ENCODE measurements around the gene ZNF212.

ZNF212 gene

GRCh38 chr7:149293946-149294633, 54.6 kb downstream of the ZNF212 start:
- H3K9me3 ChIP-seq (ENCODE audit: control insufficient read depth, insufficient read depth, low read depth, low read length), result no peaks in the 10 kb centered on the region
- H3K27ac ChIP-seq (ENCODE audit: extremely low read depth, low read depth, low read length), result no peak overlapping the region
- ChIA-PET POLR2A (no interaction called here), CTCF (interaction anchor here (0.7 kb wide), 1 partner anchor 187 kb away, joined by 3 read pairs; no protein-coding TSS in a partner anchor)
- no peak overlapping the region for H3K4me3 ChIP-seq (ENCODE audit: low read depth, low read length)
- H3K4me1 ChIP-seq (ENCODE audit: control insufficient read depth, insufficient read depth, low read length), result no peaks in the 10 kb centered on the region
- TF ChIP-seq ZNF677 (tag by site-specific recombination; IDR thresholded peaks at IDR 0.05), result no peak
- TF ChIP-seq ZNF596 (tag by site-specific recombination; IDR thresholded peaks at IDR 0.05), result no peak
- no peak for TF ChIP-seq ZNF354C (tag by site-specific recombination; IDR thresholded peaks at IDR 0.05; ENCODE audit: borderline replicate concordance, low read depth)
- TF ChIP-seq ZNF701 (tag by site-specific recombination; IDR thresholded peaks at IDR 0.05), result no peak
- TF ChIP-seq ZNF76 (tag by site-specific recombination; IDR thresholded peaks at IDR 0.05; ENCODE audit: borderline replicate concordance, low read depth), result no peak
- TF ChIP-seq SETDB1 (IDR thresholded peaks at IDR 0.05; ENCODE audit: insufficient read length, low read length), result no peak
- TF ChIP-seq, protein P1, sequence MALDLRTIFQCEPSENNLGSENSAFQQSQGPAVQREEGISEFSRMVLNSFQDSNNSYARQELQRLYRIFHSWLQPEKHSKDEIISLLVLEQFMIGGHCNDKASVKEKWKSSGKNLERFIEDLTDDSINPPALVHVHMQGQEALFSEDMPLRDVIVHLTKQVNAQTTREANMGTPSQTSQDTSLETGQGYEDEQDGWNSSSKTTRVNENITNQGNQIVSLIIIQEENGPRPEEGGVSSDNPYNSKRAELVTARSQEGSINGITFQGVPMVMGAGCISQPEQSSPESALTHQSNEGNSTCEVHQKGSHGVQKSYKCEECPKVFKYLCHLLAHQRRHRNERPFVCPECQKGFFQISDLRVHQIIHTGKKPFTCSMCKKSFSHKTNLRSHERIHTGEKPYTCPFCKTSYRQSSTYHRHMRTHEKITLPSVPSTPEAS (tag by site-specific recombination; IDR thresholded peaks at IDR 0.05), result no peak
- TF ChIP-seq SCRT2 (tag by site-specific recombination; IDR thresholded peaks at IDR 0.05), result no peak
- TF ChIP-seq ZNF48 (tag by site-specific recombination; IDR thresholded peaks at IDR 0.05), result no peak
- TF ChIP-seq, protein P2, sequence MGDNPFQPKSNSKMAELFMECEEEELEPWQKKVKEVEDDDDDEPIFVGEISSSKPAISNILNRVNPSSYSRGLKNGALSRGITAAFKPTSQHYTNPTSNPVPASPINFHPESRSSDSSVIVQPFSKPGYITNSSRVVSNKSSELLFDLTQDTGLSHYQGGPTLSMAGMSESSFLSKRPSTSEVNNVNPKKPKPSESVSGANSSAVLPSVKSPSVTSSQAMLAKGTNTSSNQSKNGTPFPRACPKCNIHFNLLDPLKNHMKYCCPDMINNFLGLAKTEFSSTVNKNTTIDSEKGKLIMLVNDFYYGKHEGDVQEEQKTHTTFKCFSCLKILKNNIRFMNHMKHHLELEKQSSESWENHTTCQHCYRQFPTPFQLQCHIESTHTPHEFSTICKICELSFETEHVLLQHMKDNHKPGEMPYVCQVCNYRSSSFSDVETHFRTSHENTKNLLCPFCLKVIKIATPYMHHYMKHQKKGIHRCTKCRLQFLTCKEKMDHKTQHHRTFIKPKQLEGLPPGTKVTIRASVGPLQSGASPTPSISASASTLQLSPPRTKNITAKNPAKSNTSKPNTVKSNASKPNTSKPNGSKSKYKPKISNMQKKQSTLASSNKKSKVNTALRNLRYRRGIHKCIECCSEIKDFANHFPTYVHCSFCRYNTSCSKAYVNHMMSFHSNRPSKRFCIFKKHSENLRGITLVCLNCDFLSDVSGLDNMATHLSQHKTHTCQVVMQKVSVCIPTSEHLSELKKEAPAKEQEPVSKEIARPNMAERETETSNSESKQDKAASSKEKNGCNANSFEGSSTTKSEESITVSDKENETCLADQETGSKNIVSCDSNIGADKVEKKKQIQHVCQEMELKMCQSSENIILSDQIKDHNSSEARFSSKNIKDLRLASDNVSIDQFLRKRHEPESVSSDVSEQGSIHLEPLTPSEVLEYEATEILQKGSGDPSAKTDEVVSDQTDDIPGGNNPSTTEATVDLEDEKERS (tag by site-specific recombination; IDR thresholded peaks at IDR 0.05), result no peak
- TF ChIP-seq FEZF1 (tag by site-specific recombination; IDR thresholded peaks at IDR 0.05), result no peak
- TF ChIP-seq PRDM1 (tag by site-specific recombination; IDR thresholded peaks at IDR 0.05), result no peak
- no peak for TF ChIP-seq ZNF114 (tag by site-specific recombination; IDR thresholded peaks at IDR 0.05)
- no peak for TF ChIP-seq ZNF830 (tag by site-specific recombination; IDR thresholded peaks at IDR 0.05; ENCODE audit: low read depth)
- H3K36me3 ChIP-seq (ENCODE audit: control insufficient read depth in 2 of 2, insufficient read depth in 1 of 2, low read length in 2 of 2), result peaks cover 0 to 29% of the 10 kb centered on the region in 2 experiments; a peak in 1 of 3 replicates

DNA sequence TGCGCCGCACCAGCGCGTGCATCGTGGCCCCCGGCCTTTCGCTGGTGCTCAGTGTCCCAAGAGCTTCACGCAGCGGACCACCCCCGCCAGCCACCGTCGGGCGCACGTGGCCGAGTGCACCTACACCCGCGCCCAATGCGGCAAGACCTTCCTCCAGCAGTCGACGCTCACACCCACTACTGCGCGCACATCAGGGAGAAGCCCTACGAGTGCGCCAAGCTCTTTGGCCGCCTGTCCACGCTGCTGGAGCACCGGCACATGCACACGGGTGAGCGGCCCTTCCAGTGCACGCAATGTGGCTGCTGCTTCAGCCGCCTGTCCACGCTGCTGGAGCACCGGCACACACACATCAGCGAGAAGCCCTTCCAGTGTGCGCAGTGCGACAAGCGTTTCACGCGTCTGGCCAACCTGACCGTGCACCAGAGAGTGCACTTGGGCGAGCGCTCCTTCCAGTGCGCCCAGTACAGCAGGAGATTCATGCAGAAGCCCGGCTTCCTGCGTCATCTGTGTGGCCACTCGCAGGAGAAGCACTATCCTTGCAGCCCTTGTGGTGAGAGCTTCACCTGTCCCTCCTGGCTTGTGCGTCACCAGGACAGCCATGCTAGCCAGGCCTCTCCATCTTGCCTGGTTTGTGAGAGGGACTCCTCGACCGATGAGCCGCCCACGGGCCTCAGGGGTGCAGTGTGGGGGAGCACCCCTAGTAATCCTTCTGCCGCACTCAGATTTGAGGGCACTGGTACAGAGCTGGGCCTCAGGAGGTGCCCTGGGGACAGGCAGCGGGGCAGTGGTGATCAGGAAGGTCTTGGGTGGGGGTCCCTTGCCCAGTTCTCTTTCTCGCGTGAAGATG, 55.4 kb downstream of the ZNF212 start:
- no peaks in the 10 kb centered on the region for H3K4me1 ChIP-seq (ENCODE audit: control insufficient read depth, insufficient read depth, low read length)
- CTCF ChIA-PET, result no interaction called here
- H3K4me3 ChIP-seq (ENCODE audit: low read depth, low read length), result no peak overlapping the region
- H3K27ac ChIP-seq (ENCODE audit: extremely low read depth, low read depth, low read length), result no peak overlapping the region
- POLR2A ChIA-PET, result no interaction called here
- peaks cover 0 to 24% of the 10 kb centered on the region in 2 experiments; a peak in 1 of 3 replicates for H3K36me3 ChIP-seq (ENCODE audit: control insufficient read depth in 2 of 2, insufficient read depth in 1 of 2, low read length in 2 of 2)
- no peaks in the 10 kb centered on the region for H3K9me3 ChIP-seq (ENCODE audit: control insufficient read depth, insufficient read depth, low read depth, low read length)
- no peak for TF ChIP-seq ZFP3 (tag by site-specific recombination; IDR thresholded peaks at IDR 0.05; ENCODE audit: low read depth)
- TF ChIP-seq, protein P3, sequence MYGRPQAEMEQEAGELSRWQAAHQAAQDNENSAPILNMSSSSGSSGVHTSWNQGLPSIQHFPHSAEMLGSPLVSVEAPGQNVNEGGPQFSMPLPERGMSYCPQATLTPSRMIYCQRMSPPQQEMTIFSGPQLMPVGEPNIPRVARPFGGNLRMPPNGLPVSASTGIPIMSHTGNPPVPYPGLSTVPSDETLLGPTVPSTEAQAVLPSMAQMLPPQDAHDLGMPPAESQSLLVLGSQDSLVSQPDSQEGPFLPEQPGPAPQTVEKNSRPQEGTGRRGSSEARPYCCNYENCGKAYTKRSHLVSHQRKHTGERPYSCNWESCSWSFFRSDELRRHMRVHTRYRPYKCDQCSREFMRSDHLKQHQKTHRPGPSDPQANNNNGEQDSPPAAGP (tag by site-specific recombination; IDR thresholded peaks at IDR 0.05), result no peak
- TF ChIP-seq, protein P4, sequence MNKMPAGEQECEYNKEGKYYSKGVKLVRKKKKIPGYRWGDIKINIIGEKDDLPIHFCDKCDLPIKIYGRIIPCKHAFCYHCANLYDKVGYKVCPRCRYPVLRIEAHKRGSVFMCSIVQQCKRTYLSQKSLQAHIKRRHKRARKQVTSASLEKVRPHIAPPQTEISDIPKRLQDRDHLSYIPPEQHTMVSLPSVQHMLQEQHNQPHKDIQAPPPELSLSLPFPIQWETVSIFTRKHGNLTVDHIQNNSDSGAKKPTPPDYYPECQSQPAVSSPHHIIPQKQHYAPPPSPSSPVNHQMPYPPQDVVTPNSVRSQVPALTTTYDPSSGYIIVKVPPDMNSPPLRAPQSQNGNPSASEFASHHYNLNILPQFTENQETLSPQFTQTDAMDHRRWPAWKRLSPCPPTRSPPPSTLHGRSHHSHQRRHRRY (tag by site-specific recombination; IDR thresholded peaks at IDR 0.05), result no peak
- TF ChIP-seq, protein P1 (tag by site-specific recombination; IDR thresholded peaks at IDR 0.05), result no peak
- TF ChIP-seq ZSCAN30 (tag by site-specific recombination; IDR thresholded peaks at IDR 0.05), result no peak
- TF ChIP-seq ZBTB7A (tag by site-specific recombination; IDR thresholded peaks at IDR 0.05; ENCODE audit: low read depth), result no peak
- TF ChIP-seq ZNF610 (tag by site-specific recombination; IDR thresholded peaks at IDR 0.05; ENCODE audit: borderline replicate concordance), result no peak
- no peak for TF ChIP-seq ZNF623 (tag by site-specific recombination; IDR thresholded peaks at IDR 0.05)
- TF ChIP-seq ZNF132 (tag by site-specific recombination; IDR thresholded peaks at IDR 0.05; ENCODE audit: borderline replicate concordance), result no peak
- no peak for TF ChIP-seq ZNF621 (tag by site-specific recombination; IDR thresholded peaks at IDR 0.05)
- TF ChIP-seq KLF1 (tag by site-specific recombination; IDR thresholded peaks at IDR 0.05), result no peak
- TF ChIP-seq ZNF571 (tag by site-specific recombination; IDR thresholded peaks at IDR 0.05), result no peak
- TF ChIP-seq ZNF777 (tag by site-specific recombination; IDR thresholded peaks at IDR 0.05; ENCODE audit: borderline replicate concordance), result no peak
- TF ChIP-seq ZNF664 (tag by site-specific recombination; IDR thresholded peaks at IDR 0.05), result no peak

Data from HEK293 (cell line).